ENCODE data around the gene ANK3. TPM values are rescaled to one million over a fixed set of nuclear protein-coding genes. Genes with fewer than 3 reads are reported as not detected.

ANK3 gene
- total RNA-seq, 1 donor, result 248 TPM

DNA sequence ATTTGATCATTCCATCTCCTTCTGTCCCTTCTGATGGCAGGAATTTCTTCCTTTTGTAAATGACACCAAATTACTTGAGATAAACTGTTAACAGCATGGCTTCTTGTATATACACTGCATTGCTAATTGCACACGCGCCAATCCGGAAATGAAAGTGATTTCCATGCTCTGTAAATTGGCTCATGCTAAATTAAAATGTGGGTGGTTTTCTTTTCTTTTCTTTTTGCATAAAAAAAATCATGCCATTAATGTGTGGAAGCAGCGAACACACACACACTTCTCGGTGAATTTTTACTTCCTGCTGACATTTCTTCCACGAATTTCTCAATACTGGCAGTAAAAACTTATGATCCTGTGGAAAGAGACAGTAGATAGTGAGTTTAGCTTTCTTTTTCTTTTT lies 360.2 kb downstream of the ANK3 start:
- TF ChIP-seq, protein P1, sequence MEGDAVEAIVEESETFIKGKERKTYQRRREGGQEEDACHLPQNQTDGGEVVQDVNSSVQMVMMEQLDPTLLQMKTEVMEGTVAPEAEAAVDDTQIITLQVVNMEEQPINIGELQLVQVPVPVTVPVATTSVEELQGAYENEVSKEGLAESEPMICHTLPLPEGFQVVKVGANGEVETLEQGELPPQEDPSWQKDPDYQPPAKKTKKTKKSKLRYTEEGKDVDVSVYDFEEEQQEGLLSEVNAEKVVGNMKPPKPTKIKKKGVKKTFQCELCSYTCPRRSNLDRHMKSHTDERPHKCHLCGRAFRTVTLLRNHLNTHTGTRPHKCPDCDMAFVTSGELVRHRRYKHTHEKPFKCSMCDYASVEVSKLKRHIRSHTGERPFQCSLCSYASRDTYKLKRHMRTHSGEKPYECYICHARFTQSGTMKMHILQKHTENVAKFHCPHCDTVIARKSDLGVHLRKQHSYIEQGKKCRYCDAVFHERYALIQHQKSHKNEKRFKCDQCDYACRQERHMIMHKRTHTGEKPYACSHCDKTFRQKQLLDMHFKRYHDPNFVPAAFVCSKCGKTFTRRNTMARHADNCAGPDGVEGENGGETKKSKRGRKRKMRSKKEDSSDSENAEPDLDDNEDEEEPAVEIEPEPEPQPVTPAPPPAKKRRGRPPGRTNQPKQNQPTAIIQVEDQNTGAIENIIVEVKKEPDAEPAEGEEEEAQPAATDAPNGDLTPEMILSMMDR (IDR thresholded peaks at IDR 0.05; ENCODE audit: insufficient read depth, low read length), result no peak
- no peak overlapping the region for H3K4me3 ChIP-seq (ENCODE audit: low read depth, low read length)
- DNase-seq (ENCODE audit: low read depth), result no peak

DNA sequence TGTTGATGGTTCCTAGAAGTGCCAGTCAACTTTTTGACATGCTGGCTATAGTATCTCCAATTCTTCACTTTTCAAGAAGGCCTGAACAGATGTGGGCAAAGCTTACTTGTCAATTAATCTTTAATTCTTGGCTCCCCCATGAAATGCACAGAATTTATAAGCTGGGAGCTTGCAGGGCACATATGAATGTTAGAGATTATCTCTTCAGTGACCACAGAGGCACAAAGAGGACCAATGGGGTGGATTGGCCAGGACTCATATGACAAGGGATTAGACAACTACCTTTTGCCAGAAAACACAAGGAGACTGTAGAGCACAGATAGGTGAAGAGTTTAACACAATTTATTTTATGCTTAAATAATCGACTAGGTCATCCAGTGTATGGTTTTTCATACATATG lies 361.6 kb downstream of the ANK3 start:
- no peak overlapping the region for H3K4me3 ChIP-seq (ENCODE audit: low read depth, low read length)
- TF ChIP-seq, protein P1 (IDR thresholded peaks at IDR 0.05; ENCODE audit: insufficient read depth, low read length), result no peak
- no peak for DNase-seq (ENCODE audit: low read depth)

DNA sequence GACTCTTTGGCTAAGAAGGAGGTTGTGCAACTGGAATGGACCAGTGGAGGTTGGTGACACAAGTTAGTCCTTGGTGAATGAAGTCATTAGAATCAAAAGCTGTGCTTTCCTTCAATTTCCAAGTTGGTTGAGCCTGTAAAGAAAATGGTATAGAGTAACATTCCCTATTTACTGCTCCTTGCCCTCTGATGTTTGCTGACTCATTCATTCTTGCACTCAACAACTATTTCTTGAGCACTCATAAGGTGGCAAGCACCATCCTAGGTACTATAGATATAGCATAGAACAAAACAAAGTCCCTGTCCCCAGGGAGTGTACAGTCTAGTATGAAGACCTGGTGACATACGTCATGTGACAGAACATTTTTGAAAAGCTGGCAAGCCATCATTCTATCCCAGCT lies 364.4 kb downstream of the ANK3 start:
- TF ChIP-seq, protein P1 (IDR thresholded peaks at IDR 0.05; ENCODE audit: insufficient read depth, low read length), result no peak
- DNase-seq (ENCODE audit: low read depth), result no peak
- no peak overlapping the region for H3K4me3 ChIP-seq (ENCODE audit: low read depth, low read length)

- TF ChIP-seq, protein P1 (IDR thresholded peaks at IDR 0.05; ENCODE audit: insufficient read depth, low read length), result no peak
- no peak overlapping the region for H3K4me3 ChIP-seq (ENCODE audit: low read depth, low read length)
- DNase-seq (ENCODE audit: low read depth), result no peak
These were observed 365.2 kb downstream of the ANK3 start for GRCh38 chr10:60024506-60024905.

GRCh38 chr10:60023155-60023877 lies 366.4 kb downstream of the ANK3 start:
- DNase-seq (ENCODE audit: low read depth), result no peak
- H3K4me3 ChIP-seq (ENCODE audit: low read depth, low read length), result no peak overlapping the region
- TF ChIP-seq, protein P1 (IDR thresholded peaks at IDR 0.05; ENCODE audit: insufficient read depth, low read length), result no peak

- H3K4me3 ChIP-seq (ENCODE audit: low read depth, low read length), result no peak overlapping the region
- DNase-seq (ENCODE audit: low read depth), result no peak
- TF ChIP-seq, protein P1 (IDR thresholded peaks at IDR 0.05; ENCODE audit: insufficient read depth, low read length), result no peak
These were observed 368.3 kb downstream of the ANK3 start for GRCh38 chr10:60021361-60021760.

DNA sequence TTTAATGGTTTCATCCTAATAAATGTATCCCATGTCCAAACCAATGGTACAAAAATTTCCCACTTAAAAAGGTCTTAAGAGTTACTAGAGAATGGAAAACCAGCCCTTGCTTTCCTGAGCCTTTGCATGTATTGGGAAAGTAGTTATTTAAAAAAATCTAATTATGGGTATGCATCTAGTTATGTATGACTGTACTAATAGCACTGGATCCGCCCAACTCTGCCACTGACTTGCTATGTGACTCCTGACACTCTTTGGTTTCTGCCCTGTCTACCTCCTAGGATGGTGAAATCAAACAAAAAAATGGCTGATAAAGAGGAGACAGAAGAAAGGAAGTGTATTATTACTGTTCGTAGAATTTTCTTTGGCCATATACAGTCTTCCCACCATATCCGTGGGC lies 372.9 kb downstream of the ANK3 start:
- no peak for DNase-seq (ENCODE audit: low read depth)
- TF ChIP-seq, protein P1 (IDR thresholded peaks at IDR 0.05; ENCODE audit: insufficient read depth, low read length), result no peak
- no peak overlapping the region for H3K4me3 ChIP-seq (ENCODE audit: low read depth, low read length)
